K562 (cell line): ENCODE measurements around the gene MDN1. TPM values are rescaled to one million over a fixed set of nuclear protein-coding genes. Genes with fewer than 3 reads are reported as not detected.

Experiments used
- ATAC-seq: fragments of 200-7000 bp; cut with Tn5 transposase; 3 replicates; pipeline ENCODE4 v1.9.1; 2020; ENCODE audit warnings: moderate library complexity
- BruUV-seq: library from RNA; stranded (reverse); fragments of 400-500 nt; replicated peaks from 2 replicates; lab custom pipeline; 2021; lab: Mats Ljungman, UMichigan
- CTCF ChIA-PET: fragments of 300-600 bp; formaldehyde crosslinking; extraction: SDS; loops from one replicate; lab custom pipeline; 2021; ENCODE audit warnings: low intra/inter-chr PET ratio; lab: Yijun Ruan, JAX
- POLR2A ChIA-PET: fragments of 300-600, 350-650 bp; sonication (Branson Sonifier 250); formaldehyde crosslinking; extraction: SDS; loops from one replicate; lab custom pipeline; 2021; ENCODE audit warnings: antibody characterized with exemption, inconsistent platforms; lab: Yijun Ruan, JAX
- DNase-seq, 4 experiments: peaks; one replicate each; pipeline versions ENCODE4 v3.0.0 to v3.0.0-alpha.2; 2011 to 2018; ENCODE audit warnings: low spot score in 3 of 4, mixed read lengths in 3 of 4; ENCODE audit errors: extremely low read depth in 1 of 4
- FAIRE-seq: peaks from 2 replicates; lab custom pipeline; 2011; peaks lifted over from hg19 to GRCh38; lab: Jason Lieb, UNC
- H2AFZ ChIP-seq: 2 replicates; pipeline ENCODE4 v1.6.0; 2011; ENCODE audit warnings: low read depth, low read length, control low read depth, inconsistent platforms
- H3K27ac ChIP-seq: fragments of 200-600 bp; 3 replicates; pipeline ENCODE4 v1.8.0; 2011; ENCODE audit warnings: low read depth, mild to moderate bottlenecking, control low read depth, inconsistent platforms, low read length, moderate library complexity, mixed read lengths; ENCODE audit errors: extremely low read depth
- H3K27me3 ChIP-seq, 2 experiments: fragments of 300-600 bp in 1 of 2; 2 replicates in 1 of 2; 3 replicates in 1 of 2; pipeline versions ENCODE4 v1.6.0 to v1.8.0; 2011; ENCODE audit warnings: inconsistent platforms in 2 of 2, low read length in 2 of 2, mild to moderate bottlenecking in 1 of 2, mixed read lengths in 1 of 2, moderate library complexity in 1 of 2; ENCODE audit not compliant: control insufficient read depth in 2 of 2, insufficient read depth in 2 of 2
- H3K36me3 ChIP-seq: fragments of 300-600 bp; 3 replicates; pipeline ENCODE4 v1.8.0; 2011; ENCODE audit warnings: mild to moderate bottlenecking, low read length, inconsistent platforms; ENCODE audit not compliant: control insufficient read depth, insufficient read depth
- H3K4me1 ChIP-seq, 2 experiments: fragments of 200-600 bp in 1 of 2; replicated peaks in 1 of 2; 2 replicates in 1 of 2; 3 replicates in 1 of 2; pipeline versions ENCODE4 v1.5.1 to v1.8.0; 2011; ENCODE audit warnings: inconsistent platforms in 2 of 2, low read length in 2 of 2, mild to moderate bottlenecking in 1 of 2, mixed read lengths in 1 of 2, moderate library complexity in 1 of 2; ENCODE audit not compliant: control insufficient read depth in 2 of 2, insufficient read depth in 2 of 2
- H3K4me2 ChIP-seq: 2 replicates; pipeline ENCODE4 v1.6.1; 2011; ENCODE audit warnings: low read length, control low read depth, inconsistent platforms, mixed read lengths; ENCODE audit not compliant: insufficient read depth
- H3K4me3 ChIP-seq: fragments of 200-600 bp; sonication (generic), shearing (Covaris generic); 2 replicates; pipeline ENCODE4 v1.5.1; 2016; ENCODE audit warnings: control low read depth, inconsistent platforms
- H3K79me2 ChIP-seq: fragments of 200-600 bp; 3 replicates; pipeline ENCODE4 v1.8.0; 2011; ENCODE audit warnings: low read length, inconsistent platforms; ENCODE audit not compliant: control insufficient read depth, insufficient read depth
- H3K9ac ChIP-seq, 2 experiments: 2 replicates each; pipeline versions ENCODE4 v1.6.0 to v1.6.1; 2011; ENCODE audit warnings: low read depth in 2 of 2, low read length in 2 of 2, control low read depth in 1 of 2, inconsistent platforms in 1 of 2, mild to moderate bottlenecking in 1 of 2, mixed read lengths in 1 of 2; ENCODE audit not compliant: insufficient read depth in 1 of 2
- H3K9me1 ChIP-seq: one replicate; pipeline ENCODE4 v1.6.0; 2011; ENCODE audit warnings: inconsistent platforms, mild to moderate bottlenecking, low read length, moderate library complexity; ENCODE audit not compliant: control insufficient read depth, insufficient read depth
- H3K9me3 ChIP-seq: replicated peaks from 2 replicates; pipeline ENCODE4 v1.5.1; 2011; ENCODE audit warnings: low read depth, low read length, inconsistent platforms; ENCODE audit not compliant: control insufficient read depth, insufficient read depth
- H4K20me1 ChIP-seq: replicated peaks from 2 replicates; pipeline ENCODE4 v1.6.1; 2011; ENCODE audit warnings: low read length, inconsistent platforms, mixed read lengths; ENCODE audit not compliant: control insufficient read depth, insufficient read depth
- CBX8 ChIP-seq: fragments of 200-600 bp; sonication (generic); IDR thresholded peaks from 2 replicates; pipeline ENCODE4 v1.6.1; 2012; ENCODE audit warnings: borderline replicate concordance, mixed run types, low read depth, mild to moderate bottlenecking, moderate library complexity, mixed read lengths, low read length, control low read depth, inconsistent platforms; ENCODE audit not compliant: poor library complexity, severe bottlenecking; ENCODE audit errors: extremely low read depth
- ERF ChIP-seq: fragments of 450-650 bp; formaldehyde crosslinking; IDR thresholded peaks from 2 replicates; pipeline ENCODE4 v1.4.0; 2020; ENCODE audit warnings: mild to moderate bottlenecking, mixed read lengths
- GMEB1 ChIP-seq: fragments of 250-450 bp; sonication (Bioruptor Pico); IDR thresholded peaks from 2 replicates; pipeline ENCODE4 v1.4.0; 2020; ENCODE audit warnings: mild to moderate bottlenecking
- HDAC8 ChIP-seq: fragments of 450-650 bp; IDR thresholded peaks from 2 replicates; pipeline ENCODE4 v1.6.1; 2016; ENCODE audit warnings: mild to moderate bottlenecking, missing genetic modification characterization, moderate library complexity, missing compliant biosample characterization
- JUNB ChIP-seq: fragments of 450-650 bp; formaldehyde crosslinking; conservative IDR thresholded peaks from 2 replicates; pipeline ENCODE4 v1.4.0; 2020; ENCODE audit warnings: mild to moderate bottlenecking
- LEF1 ChIP-seq: fragments of 450-650 bp; IDR thresholded peaks from 2 replicates; pipeline ENCODE4 v1.6.1; 2016; ENCODE audit warnings: mild to moderate bottlenecking
- MED1 ChIP-seq: sonication (generic); formaldehyde crosslinking; IDR thresholded peaks from 2 replicates; pipeline ENCODE4 v1.8.1; 2023; ENCODE audit warnings: missing genetic modification reagents, borderline replicate concordance
- NCOA6 ChIP-seq: fragments of 450-650 bp; IDR thresholded peaks from 2 replicates; pipeline ENCODE4 v1.6.1; 2017; ENCODE audit warnings: mild to moderate bottlenecking
- POLR2A ChIP-seq: fragments of 450-650 bp; conservative IDR thresholded peaks from 2 replicates; pipeline ENCODE4 v1.6.1; 2016
- RBM39 ChIP-seq: fragments of 200-400 bp; formaldehyde crosslinking; optimal IDR thresholded peaks from 2 replicates; pipeline ENCODE3; 2018; ENCODE audit warnings: low read depth, low read length
- SNAPC5 ChIP-seq: fragments of 250-450 bp; sonication (Bioruptor Pico); IDR thresholded peaks from 2 replicates; pipeline ENCODE4 v1.8.0; 2021; ENCODE audit warnings: moderate library complexity, mild to moderate bottlenecking, inconsistent platforms
- TCF7L2 ChIP-seq: fragments of 150-350 bp; IDR thresholded peaks from 2 replicates; pipeline ENCODE4 v1.6.1; 2016; ENCODE audit warnings: low read depth, mild to moderate bottlenecking, low read length, moderate library complexity
- ZC3H4 ChIP-seq: sonication (generic); formaldehyde crosslinking; IDR thresholded peaks from 2 replicates; pipeline ENCODE4 v1.9.0; 2021; ENCODE audit warnings: missing genetic modification reagents, borderline replicate concordance
- WGBS: fragments of 100-300 bp; shearing (Covaris generic); methylation state at CpG from one replicate; pipeline ENCODE4 v1.1.6; 2016; ENCODE audit warnings: low coverage, mixed read lengths; ENCODE audit not compliant: insufficient coverage; ENCODE audit errors: missing lambda C conversion rate; 5-methylcytosine and 5-hydroxymethylcytosine counted together
- in situ Hi-C: fragments of 300-500 bp; cut with MboI; formaldehyde crosslinking; loops from 4 replicates; pipeline ENCODE4 v1.15.0; 2018; ENCODE audit warnings: inconsistent platforms, mixed read lengths
- intact Hi-C: fragments of 100-400 bp; cut with micrococcal nuclease; formaldehyde crosslinking; loops from 2 replicates; pipeline ENCODE4 v1.14.2; 2022
- polyA plus RNA-seq, 8 experiments: library from polyadenylated mRNA; depleted of rRNA in 4 of 8; stranded (reverse) in 5 of 8; unstranded in 3 of 8; fragments of >200 nt; fragmentation: Nextera tagmentation in 2 of 8; fragmentation: Illumina TruSeq in 1 of 8; extraction: Ambion mirVana in 2 of 8; extraction: Trizol in 1 of 8; gene quantifications; 2 replicates each; pipeline versions ENCODE4 v1.2.1 to v1.2.3, GENCODE V29; 2011 to 2014; ENCODE audit warnings: inconsistent platforms in 1 of 8, missing spikeins in 1 of 8
- total RNA-seq, 7 experiments: library from RNA; depleted of rRNA in 6 of 7; stranded (reverse); fragments of >200 nt in 6 of 7; fragmentation: Illumina TruSeq in 2 of 7; extraction: Trizol in 2 of 7; gene quantifications; 2 replicates each; pipeline versions ENCODE4 v1.2.1 to v1.2.3, GENCODE V29; 2011 to 2021; ENCODE audit warnings: low replicate concordance in 1 of 7
- TF ChIP-seq, protein P1 (sequence below): fragments of 250-450 bp; sonication (Bioruptor Pico); IDR thresholded peaks from 2 replicates; pipeline ENCODE4 v1.8.0; 2022; ENCODE audit warnings: inconsistent platforms, mild to moderate bottlenecking, moderate library complexity, borderline replicate concordance
- TF ChIP-seq, protein P2 (sequence below): fragments of 250-450 bp; sonication (Bioruptor Pico); IDR thresholded peaks from 2 replicates; pipeline ENCODE4 v1.4.0; 2020; ENCODE audit warnings: mild to moderate bottlenecking, moderate library complexity

MDN1 gene
- total and polyA plus RNA-seq, 9 of the 15 experiments (the other 6 are each of a cell fraction or from before 2014, with no cell fraction given): 25.6 to 93.6 (median 43.0) TPM

DNA sequence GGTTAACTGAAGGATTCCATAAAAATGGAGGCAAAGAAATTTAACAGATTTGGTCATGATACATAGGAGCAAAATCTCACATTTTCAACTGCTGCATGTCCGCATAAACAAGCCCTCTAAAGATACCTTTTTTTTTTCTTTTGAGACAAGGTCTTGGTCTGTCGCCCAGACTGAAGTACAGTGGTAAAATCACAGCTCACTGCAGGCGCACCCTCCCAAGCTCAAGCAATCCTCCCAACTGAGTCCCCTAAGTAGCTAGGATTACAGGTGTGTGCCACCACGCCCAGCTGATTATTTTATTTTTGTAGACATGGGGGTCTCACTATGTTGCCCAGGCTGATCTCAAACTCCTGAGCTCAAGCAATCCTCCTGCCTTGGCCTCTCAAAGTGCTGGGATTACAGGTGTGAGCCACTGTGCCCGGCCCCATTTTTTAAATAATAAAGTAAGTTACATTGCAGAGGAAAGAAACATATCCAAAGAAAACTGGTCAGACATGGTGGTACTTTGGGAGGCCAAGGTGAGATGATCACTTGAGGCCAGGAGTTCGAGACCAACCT lies 13.7 kb downstream of the MDN1 start:
- no peaks in the 10 kb centered on the region for H3K9me3 ChIP-seq
- WGBS: 72% methylated on average over 6 of the region's 6 CpGs
- no peak overlapping the region for H3K4me3 ChIP-seq
- TF ChIP-seq MED1 (no peak), ZC3H4 (CRISPR knock-in tag) (no peak), NCOA6 (no peak), TCF7L2 (no peak), LEF1 (no peak), ERF (CRISPR knock-in tag) (no peak), GMEB1 (CRISPR knock-in tag) (no peak), RBM39 (no peak), HDAC8 (no peak), CBX8 (no peak), JUNB (no peak), POLR2A (no peak), SNAPC5 (no peak)
- TF ChIP-seq, protein P1, sequence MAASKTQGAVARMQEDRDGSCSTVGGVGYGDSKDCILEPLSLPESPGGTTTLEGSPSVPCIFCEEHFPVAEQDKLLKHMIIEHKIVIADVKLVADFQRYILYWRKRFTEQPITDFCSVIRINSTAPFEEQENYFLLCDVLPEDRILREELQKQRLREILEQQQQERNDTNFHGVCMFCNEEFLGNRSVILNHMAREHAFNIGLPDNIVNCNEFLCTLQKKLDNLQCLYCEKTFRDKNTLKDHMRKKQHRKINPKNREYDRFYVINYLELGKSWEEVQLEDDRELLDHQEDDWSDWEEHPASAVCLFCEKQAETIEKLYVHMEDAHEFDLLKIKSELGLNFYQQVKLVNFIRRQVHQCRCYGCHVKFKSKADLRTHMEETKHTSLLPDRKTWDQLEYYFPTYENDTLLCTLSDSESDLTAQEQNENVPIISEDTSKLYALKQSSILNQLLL (CRISPR knock-in tag): no peak
- TF ChIP-seq, protein P2, sequence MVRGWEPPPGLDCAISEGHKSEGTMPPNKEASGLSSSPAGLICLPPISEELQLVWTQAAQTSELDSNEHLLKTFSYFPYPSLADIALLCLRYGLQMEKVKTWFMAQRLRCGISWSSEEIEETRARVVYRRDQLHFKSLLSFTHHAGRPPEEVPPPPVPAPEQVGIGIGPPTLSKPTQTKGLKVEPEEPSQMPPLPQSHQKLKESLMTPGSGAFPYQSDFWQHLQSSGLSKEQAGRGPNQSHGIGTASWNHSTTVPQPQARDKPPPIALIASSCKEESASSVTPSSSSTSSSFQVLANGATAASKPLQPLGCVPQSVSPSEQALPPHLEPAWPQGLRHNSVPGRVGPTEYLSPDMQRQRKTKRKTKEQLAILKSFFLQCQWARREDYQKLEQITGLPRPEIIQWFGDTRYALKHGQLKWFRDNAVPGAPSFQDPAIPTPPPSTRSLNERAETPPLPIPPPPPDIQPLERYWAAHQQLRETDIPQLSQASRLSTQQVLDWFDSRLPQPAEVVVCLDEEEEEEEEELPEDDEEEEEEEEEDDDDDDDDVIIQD (CRISPR knock-in tag): no peak
- TF ChIP-seq, all 486 proteins: peak for 0
- peaks cover 4 to 16% of the 10 kb centered on the region in 2 experiments; a peak in 4 of 5 replicates for H3K4me1 ChIP-seq
- peaks cover 28% of the 10 kb centered on the region; the same call in 2 of the 3 replicates for H3K36me3 ChIP-seq
- no peak overlapping the region for H3K27ac ChIP-seq
- peaks cover 2% of the 10 kb centered on the region; the same call in 1 of the 2 replicates for H4K20me1 ChIP-seq
- H3K79me2 ChIP-seq: peaks cover 78% of the 10 kb centered on the region
- DNase-seq (no peak), FAIRE-seq (no peak), ATAC-seq (no peak)
- ChIA-PET CTCF (no interaction called here), POLR2A (no interaction called here)
- H3K9ac ChIP-seq: no peak overlapping the region
- in situ Hi-C loops: no loop called here
- H3K4me2 ChIP-seq: no peak overlapping the region
- no TSS peak for BruUV-seq
- intact Hi-C loops: no loop called here
- H2AFZ ChIP-seq: no peak overlapping the region
- no peaks in the 10 kb centered on the region for H3K27me3 ChIP-seq
- no peaks in the 10 kb centered on the region for H3K9me1 ChIP-seq
